AG09309 (cell line): ENCODE data around the gene BSCL2.
"Not testable (repeated sequence)": the region's sequence is repeated elsewhere in the genome, so short reads cannot be mapped to it uniquely, and the experiment has no call there.

ENCODE experiments used
- DNase-seq: peaks from one replicate; pipeline ENCODE4 v3.0.0-alpha.2; 2010; ENCODE audit warnings: low read depth
- H3K4me3 ChIP-seq: 2 replicates; pipeline ENCODE4 v1.5.1; 2011; ENCODE audit warnings: mild to moderate bottlenecking, low read depth, low read length, moderate library complexity; ENCODE audit not compliant: control insufficient read depth
- CTCF ChIP-seq: IDR thresholded peaks from 2 replicates; pipeline ENCODE4 v1.5.1; 2011; ENCODE audit warnings: mild to moderate bottlenecking, low read depth, low read length, inconsistent platforms; ENCODE audit not compliant: insufficient read depth, control insufficient read depth; ENCODE audit errors: missing control alignments

The BSCL2 gene

GRCh38 chr11:62707277-62707861 lies at the start of gene BSCL2, which contains the start of gene GNG3:
TSS of gene BSCL2 (minus strand) at chr11:62707424. CDS start at chr11:62707195, 229 bp downstream.
TSS of gene GNG3 (plus strand) at chr11:62707676. CDS start at chr11:62708296, 620 bp downstream.
- peak within 1 kb of the TSS; percentile 6 for H3K4me3 ChIP-seq
- TF ChIP-seq CTCF, result no peak
- no peak for DNase-seq

- H3K4me3 ChIP-seq, result no peak overlapping the region
- DNase-seq, result no peak
- TF ChIP-seq CTCF, result no peak
Measured at GRCh38 chr11:62755086-62755615, 47.9 kb upstream of the BSCL2 start.

- peak within 1 kb of the TSS; percentile 55 for H3K4me3 ChIP-seq
- peak; percentile 97 for DNase-seq
- no peak for TF ChIP-seq CTCF
Measured at GRCh38 chr11:62753736-62754603, 46.7 kb upstream of the BSCL2 start, which contains the start of gene ZBTB3. TSS of gene ZBTB3 (minus strand) at chr11:62754160. CDS start at chr11:62753664, 496 bp downstream.

- DNase-seq, result no peak
- TF ChIP-seq CTCF, result no peak
- peak overlapping the region; percentile 55 for H3K4me3 ChIP-seq
Measured at GRCh38 chr11:62752994-62753735, 45.9 kb upstream of the BSCL2 start.

- no peak overlapping the region for H3K4me3 ChIP-seq
- no peak for TF ChIP-seq CTCF
- DNase-seq, result no peak
Measured at GRCh38 chr11:62752177-62752785, 45.1 kb upstream of the BSCL2 start.

GRCh38 chr11:62749931-62750330 lies 42.7 kb upstream of the BSCL2 start:
- not testable (repeated sequence) for H3K4me3 ChIP-seq, DNase-seq
